IPS DF 4.7 (cell line): Measurements from ENCODE around the gene JPH2.
"Not testable (repeated sequence)": the region's sequence is repeated elsewhere in the genome, so short reads cannot be mapped to it uniquely, and the experiment has no call there.

Experiments
- DNase-seq: peaks from one replicate; pipeline ENCODE4 v3.0.0-alpha.2; 2013; ENCODE audit warnings: low spot score; ENCODE audit errors: extremely low read depth

The JPH2 gene

DNA sequence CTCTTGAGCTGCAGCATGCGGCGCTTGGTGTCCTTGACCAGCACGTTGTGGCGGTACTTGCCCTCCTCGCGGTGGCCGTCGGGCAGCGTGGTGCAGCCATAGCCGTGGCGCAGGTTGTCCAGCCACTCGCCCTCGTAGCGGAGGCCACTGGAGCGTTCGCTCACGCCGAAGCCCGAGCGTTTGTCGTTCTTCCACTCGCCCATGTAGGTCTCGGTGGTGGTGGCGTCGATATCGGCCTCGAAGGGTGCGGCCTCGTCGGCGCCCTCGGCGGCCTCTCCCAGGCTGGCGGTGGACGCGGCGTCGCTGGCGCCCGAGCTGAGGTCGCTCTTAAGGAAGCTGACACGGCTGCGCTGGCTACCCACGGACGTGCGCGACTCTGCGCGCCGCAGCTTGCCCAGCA lies 27.3 kb downstream of the JPH2 start:
- DNase-seq = no peak

- DNase-seq = no peak
These were observed 27.9 kb downstream of the JPH2 start for GRCh38 chr20:44159125-44159524.

DNA sequence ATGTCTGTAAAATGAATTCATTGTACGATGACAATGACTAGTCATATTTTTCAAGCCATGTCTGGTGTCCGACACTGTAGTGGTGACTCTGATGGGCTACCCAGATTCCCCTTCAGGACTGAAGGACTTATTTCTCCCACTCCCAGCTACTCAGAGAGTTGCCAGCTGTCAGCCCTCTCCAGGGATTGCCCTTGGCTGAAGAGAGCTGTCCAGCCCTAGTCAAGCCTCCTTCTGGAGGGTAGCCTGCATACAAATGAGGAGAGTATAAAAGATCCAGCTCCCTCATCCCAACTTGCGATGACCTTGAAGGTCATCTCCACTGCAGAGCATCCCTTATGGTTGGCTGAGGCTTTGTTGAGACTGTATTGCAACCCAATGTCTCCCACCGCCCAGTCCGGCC lies 29.9 kb downstream of the JPH2 start:
- no peak for DNase-seq

DNA sequence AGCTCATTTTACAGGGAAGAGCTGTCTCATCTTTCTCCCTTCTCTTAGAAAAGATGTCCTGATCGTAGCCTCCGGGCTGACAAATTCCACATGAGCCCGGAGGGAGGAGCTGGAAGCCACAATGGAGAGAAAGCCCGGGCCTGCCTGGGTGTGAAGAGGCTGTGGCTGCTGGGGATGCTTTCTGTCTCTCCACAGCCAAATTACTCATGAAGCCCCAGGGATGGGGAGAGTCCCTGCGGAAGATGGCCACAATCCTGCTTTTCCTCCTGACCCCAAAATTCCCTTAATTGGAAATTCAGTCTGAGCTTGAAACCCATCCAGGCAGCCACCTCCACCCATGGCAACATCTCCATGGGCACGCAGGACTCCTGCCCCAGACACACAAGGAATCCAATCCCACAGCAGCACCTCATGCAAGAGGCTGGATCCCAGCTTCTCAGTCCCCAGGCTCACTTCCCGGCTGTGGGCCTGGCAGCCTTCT lies 32.4 kb downstream of the JPH2 start:
- DNase-seq = no peak

DNA sequence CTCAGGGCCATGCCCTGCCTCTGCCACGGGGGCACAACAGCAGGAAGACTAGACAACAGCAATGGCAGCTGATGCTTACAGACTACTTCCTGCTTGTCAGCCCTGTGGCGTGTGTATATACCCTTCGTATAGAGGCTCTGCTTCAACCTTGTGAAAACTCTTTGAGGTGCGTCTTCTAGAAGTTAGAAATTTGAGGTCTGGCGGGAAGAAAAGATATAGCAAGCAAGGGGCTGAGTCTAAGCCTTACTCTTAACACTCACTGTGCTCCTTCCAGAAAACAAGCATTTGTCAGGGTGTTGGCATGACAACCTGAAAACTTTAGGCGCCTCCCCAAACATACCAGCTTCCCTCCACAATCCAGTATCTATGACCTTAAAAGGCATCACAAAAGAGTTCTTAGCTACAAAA lies 33.3 kb downstream of the JPH2 start:
- DNase-seq = no peak

GRCh38 chr20:44151621-44152416 lies 35.2 kb downstream of the JPH2 start:
- no peak for DNase-seq

GRCh38 chr20:44146272-44146671 lies 40.7 kb downstream of the JPH2 start:
- no peak for DNase-seq

- no peak for DNase-seq
These were observed 41.7 kb downstream of the JPH2 start for GRCh38 chr20:44145131-44145775.

GRCh38 chr20:44143936-44144335 lies 43.1 kb downstream of the JPH2 start:
- no peak for DNase-seq

DNA sequence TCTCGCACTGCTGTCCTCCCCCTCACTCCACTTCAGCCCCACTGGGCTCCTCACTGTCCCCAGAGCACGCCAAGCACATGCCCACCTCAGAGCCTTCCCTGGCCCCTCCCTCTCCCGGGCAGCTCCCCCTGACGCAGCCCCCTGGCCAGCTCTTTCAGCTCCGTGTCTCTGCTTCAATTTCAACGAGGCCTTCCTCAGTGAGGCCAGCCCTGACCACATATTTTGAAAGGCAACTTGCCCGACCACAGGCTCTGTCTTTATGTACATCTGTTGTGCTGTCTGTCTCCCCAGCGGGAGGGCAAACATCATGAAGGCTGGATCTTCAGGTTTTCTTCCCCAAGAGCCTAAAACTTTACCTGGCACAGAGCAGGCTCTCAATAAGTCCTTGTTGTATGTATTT lies 44.6 kb downstream of the JPH2 start:
- no peak for DNase-seq

GRCh38 chr20:44141873-44142272 lies 45.1 kb downstream of the JPH2 start:
- DNase-seq = no peak

- no peak for DNase-seq
These were observed 48.1 kb downstream of the JPH2 start for GRCh38 chr20:44138867-44139266.

DNA sequence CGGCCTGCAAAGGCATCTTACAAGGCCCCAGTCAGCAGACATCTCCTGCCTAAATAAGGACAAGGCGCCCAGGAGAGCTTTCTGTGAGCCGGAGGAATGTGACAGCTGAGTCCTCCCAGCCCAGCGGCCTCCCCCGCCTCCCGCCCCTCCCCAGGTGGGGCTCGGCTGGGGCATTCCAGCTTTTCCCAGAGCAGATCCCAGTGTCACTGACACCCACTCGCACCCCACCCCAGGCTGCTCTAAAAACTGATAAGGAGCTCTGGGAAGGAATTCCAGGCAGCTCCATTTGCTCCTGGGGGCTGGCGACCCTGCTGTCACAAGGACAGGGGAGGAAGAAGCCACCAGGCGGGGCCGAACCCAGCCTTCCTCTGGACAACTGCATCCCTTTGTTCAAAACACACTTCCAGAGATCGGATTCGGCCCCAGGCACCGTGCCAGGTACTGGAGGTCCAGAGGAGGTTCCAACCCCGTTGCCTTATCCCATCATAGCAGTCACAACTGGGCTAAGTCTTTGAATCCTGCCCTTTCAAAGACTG lies 49.7 kb downstream of the JPH2 start:
- no peak for DNase-seq

DNA sequence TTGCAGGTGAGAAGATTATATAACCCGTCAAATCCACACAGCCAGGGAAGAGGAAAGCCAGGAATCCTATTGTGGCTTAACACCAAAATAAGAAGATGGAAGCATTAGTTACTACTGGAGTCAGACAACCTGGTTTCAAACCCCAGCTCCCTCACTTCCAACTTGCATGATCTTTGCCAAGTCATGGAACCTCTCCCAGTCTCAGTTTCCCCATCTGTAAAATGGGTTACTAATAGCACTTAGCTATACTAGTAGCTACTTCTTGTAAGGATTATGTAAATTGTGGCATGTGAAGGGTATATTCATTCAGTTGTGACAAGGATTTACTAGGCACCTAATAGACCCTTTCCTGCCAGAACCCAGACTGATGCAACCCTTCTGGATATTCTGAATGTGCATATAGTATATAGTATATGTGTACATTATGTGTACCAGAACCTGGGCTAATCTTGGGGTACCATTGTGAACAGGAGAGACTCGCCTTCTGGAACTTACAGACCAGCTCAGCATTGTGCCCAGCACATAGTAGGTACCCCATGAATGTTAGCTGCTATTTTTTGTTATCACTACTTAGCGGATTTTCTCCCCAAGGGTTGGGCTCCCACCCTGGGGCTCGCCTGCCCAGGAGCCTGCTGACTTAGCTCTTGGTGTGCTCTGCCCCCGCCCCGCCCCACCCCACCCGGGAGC lies 50.3 kb downstream of the JPH2 start:
- DNase-seq = no peak

DNA sequence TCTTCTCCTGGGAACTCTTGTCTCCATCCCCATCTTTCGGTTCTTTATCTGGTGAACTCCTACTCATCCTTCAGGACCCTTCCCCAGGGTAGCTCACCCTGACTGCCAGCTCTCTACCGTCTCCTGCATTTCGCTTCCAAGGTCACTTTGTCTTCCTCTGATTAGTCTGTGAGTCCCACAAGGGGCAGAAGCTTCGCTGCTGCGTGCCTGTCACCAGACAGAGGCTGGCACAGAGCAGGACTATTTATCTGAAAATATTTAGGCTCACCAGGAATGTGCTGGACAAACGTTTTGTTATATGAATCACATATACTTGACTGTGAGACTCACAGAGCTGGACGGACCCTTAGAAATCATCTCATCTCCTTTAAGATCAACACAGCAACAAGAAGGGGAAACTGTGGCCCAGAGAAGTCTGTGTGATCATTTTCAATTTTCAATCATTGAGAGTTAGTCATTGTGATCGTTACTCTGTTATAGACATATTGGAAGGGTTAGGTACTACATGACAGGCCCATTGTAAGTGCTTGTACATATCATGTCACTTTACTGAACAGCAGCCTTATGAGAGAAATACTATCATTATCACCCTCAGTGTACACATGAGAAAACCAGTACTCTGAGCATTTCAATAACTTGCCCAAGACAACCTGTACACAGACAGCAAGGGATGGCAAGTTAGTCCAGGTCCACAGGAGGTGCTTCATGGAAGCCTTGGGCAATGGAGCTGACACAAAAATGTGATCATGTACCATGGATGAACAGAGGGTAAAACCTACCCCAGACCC lies 51.4 kb downstream of the JPH2 start:
- no peak for DNase-seq

DNA sequence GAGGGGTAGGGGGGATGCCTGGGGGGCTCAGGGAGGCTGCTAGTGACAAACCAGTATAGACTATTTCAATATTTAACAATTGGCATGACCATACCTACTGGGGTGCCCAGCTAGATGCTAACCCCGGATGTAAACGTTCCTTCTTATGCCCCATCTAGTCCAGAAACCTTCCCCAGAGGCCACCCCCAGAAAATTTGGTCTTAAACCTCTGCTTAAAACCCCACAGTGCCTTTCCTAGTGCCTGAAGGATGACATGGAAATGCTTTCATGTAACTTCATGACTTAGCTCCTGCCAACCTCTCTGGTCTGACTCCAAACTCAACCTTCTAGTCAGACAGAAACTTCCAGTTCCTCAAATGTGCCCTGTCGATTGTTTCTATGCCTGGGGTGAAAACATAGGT lies 52.0 kb downstream of the JPH2 start:
- DNase-seq = no peak

- no peak for DNase-seq
These were observed 53.6 kb downstream of the JPH2 start for GRCh38 chr20:44133424-44133823.

DNA sequence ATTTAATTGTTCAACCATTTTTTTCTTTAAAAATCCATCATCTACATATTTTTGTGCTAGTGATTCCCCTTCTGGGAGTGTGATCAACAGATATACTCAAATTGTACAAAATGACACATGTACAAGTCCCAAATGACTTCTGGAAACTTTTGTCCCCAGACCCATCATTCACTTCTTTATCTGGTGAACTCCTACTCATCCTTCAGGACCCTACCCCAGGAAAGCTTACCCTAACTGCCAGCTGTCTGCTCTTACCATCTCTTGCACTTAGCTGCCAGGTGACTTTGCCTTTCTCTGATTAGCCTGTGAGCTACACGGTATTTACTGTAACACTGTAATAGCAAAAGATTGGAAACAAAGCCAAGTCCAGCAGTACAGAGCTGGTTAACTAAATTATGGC lies 55.3 kb downstream of the JPH2 start:
- DNase-seq = no peak

GRCh38 chr20:44129911-44130718 lies 56.9 kb downstream of the JPH2 start:
- DNase-seq = no peak

DNA sequence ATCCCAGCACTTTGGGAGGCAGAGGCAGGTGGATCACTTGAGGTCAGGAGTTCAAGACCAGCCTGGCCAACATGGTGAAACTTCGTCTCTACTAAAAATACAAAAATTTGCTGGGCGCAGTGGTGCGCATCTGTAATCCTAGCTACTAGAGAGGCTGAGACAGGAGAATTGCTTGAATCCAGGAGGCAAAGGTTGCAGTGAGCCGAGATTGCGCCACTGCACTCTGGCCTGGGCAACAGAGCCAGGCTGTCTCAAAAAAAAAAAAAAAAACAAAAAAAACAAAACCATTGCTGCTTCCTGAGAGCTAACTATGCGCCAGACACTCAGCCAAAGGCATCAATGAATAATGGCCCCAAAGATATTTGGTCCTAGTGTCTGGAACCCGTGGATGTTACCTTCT lies 57.7 kb downstream of the JPH2 start:
- not testable (repeated sequence) for DNase-seq
